ENCODE results near the gene CORO7. TPM values are rescaled to one million over a fixed set of nuclear protein-coding genes. Genes with fewer than 3 reads are reported as not detected.

CORO7 gene
- total RNA-seq, 1 donor from 2014 or later: 25.7 TPM

- DNase-seq (ENCODE audit: low spot score, unreplicated experiment): no peak
- peak overlapping the region; percentile 95 for H3K27ac Mint-ChIP-seq
- TF ChIP-seq CTCF (IDR thresholded peaks at IDR 0.05; ENCODE audit: unreplicated experiment): no peak
- H3K4me1 Mint-ChIP-seq (ENCODE audit: low read depth): peaks cover 16% of the 10 kb centered on the region
- no peaks in the 10 kb centered on the region for H3K9me3 Mint-ChIP-seq (ENCODE audit: low read depth)
- no peaks in the 10 kb centered on the region for H3K27me3 Mint-ChIP-seq
- H3K4me3 Mint-ChIP-seq (ENCODE audit: low read depth): peak overlapping the region; percentile 98
- peaks cover 7% of the 10 kb centered on the region for H3K36me3 Mint-ChIP-seq (ENCODE audit: insufficient read depth)
Observed at GRCh38 chr16:4426021-4426684, 9.8 kb upstream of the CORO7 start.

DNA sequence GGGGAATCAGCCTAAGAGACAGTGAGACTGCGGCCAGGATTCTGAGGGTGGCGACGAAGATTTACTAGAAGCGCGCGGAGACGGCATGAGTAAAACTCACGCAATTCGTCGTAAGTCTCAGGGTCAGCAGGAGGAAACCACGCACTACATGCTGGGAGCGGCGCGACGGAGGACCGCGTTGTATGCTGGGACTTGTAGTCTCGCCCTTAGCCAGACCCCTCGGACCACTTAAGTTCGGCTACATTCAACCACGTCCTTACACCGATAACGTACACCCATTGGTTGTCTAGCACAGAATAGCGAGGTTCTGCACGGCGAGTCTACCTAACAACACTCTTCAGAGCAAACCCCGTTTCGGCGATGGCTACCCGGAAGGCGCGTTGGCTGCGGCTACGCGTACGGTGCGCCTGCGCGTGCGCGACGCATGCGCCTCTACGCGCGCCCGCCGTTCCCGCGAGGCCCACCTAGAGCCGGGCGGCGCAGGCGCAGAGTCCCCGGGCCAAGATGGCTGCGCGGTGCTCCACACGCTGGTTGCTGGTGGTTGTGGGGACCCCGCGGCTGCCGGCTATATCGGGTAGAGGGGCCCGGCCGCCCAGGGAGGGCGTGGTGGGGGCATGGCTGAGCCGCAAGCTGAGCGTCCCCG lies 9.1 kb upstream of the CORO7 start, which contains the start of gene DNAJA3:
Gene DNAJA3, plus strand, starts transcription at position 491 of the 643 bp plus-strand sequence. Its CDS starts 14 bp downstream, at position 505.
- peak within 1 kb of the TSS; percentile 98 for H3K4me3 Mint-ChIP-seq (ENCODE audit: low read depth)
- DNase-seq (ENCODE audit: low spot score, unreplicated experiment): peak; percentile 84
- peaks cover 6% of the 10 kb centered on the region for H3K36me3 Mint-ChIP-seq (ENCODE audit: insufficient read depth)
- no peak for TF ChIP-seq CTCF (IDR thresholded peaks at IDR 0.05; ENCODE audit: unreplicated experiment)
- H3K27ac Mint-ChIP-seq: peak within 1 kb of the TSS; percentile 98
- H3K27me3 Mint-ChIP-seq: no peaks in the 10 kb centered on the region
- H3K4me1 Mint-ChIP-seq (ENCODE audit: low read depth): peaks cover 16% of the 10 kb centered on the region
- H3K9me3 Mint-ChIP-seq (ENCODE audit: low read depth): no peaks in the 10 kb centered on the region

DNA sequence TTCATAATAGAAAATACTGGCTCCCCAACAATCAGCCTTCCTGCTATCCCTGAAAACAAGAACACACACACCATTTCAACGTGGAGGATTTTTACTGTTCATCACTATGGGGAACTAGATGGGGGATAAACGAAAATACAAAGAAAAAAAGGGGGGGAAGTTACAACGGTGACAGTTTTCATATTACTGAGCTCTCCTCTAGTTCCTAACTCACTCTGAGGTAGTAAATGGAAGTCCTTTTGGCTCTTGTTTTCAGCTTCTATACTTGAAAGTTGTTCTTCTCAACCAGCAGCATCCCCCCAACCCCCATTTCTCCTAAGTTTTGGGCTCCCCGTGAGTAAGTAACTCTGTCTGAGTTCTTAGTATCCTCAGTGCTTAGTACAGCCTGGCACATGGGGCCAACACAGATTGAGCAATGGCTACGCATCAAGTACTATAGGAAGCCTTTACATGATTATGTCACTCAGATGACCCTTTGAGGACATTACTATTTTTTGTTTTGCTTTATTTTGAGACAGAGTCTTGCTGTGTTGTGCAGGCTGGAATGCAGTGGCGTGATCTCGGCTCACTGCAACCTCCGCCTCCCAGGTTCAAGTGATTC lies 4.2 kb upstream of the CORO7 start:
- no peak for DNase-seq (ENCODE audit: low spot score, unreplicated experiment)
- H3K9me3 Mint-ChIP-seq (ENCODE audit: low read depth): no peaks in the 10 kb centered on the region
- peaks cover 7% of the 10 kb centered on the region for H3K27me3 Mint-ChIP-seq
- no peak for TF ChIP-seq CTCF (IDR thresholded peaks at IDR 0.05; ENCODE audit: unreplicated experiment)
- H3K36me3 Mint-ChIP-seq (ENCODE audit: insufficient read depth): no peaks in the 10 kb centered on the region
- no peak overlapping the region for H3K27ac Mint-ChIP-seq
- H3K4me3 Mint-ChIP-seq (ENCODE audit: low read depth): no peak overlapping the region
- H3K4me1 Mint-ChIP-seq (ENCODE audit: low read depth): peaks cover 3% of the 10 kb centered on the region

DNA sequence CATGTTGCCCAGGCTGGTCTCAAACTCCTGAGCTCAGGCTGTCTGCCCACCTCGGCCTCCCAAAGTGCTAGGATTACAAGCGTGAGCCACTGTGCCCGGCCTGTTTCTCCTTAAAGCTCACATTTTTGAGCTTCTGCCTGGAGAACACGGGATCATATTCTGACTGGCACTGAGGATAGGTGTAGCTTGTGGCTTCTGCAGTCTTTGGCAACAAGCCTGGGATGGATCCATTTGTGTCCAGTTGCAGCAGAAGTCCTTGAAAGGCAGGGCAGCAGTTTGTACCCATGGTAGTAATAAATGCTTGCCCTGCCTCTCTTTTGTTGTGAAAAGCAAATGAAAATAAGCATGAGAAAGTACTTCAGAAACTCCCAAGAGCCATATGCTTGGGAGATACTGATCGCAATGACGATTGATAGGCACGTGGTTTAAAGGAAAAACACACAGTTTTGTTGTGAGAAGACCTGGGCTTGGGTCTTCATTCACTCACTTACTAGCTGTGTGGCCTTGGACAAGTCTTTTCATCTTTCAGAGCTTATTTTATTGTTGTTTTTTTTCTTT lies 3.1 kb upstream of the CORO7 start:
- no peaks in the 10 kb centered on the region for H3K36me3 Mint-ChIP-seq (ENCODE audit: insufficient read depth)
- H3K4me1 Mint-ChIP-seq (ENCODE audit: low read depth): peaks cover 7% of the 10 kb centered on the region
- DNase-seq (ENCODE audit: low spot score, unreplicated experiment): no peak
- no peaks in the 10 kb centered on the region for H3K9me3 Mint-ChIP-seq (ENCODE audit: low read depth)
- H3K4me3 Mint-ChIP-seq (ENCODE audit: low read depth): no peak overlapping the region
- peaks cover 11% of the 10 kb centered on the region for H3K27me3 Mint-ChIP-seq
- no peak for TF ChIP-seq CTCF (IDR thresholded peaks at IDR 0.05; ENCODE audit: unreplicated experiment)
- no peak overlapping the region for H3K27ac Mint-ChIP-seq

DNA sequence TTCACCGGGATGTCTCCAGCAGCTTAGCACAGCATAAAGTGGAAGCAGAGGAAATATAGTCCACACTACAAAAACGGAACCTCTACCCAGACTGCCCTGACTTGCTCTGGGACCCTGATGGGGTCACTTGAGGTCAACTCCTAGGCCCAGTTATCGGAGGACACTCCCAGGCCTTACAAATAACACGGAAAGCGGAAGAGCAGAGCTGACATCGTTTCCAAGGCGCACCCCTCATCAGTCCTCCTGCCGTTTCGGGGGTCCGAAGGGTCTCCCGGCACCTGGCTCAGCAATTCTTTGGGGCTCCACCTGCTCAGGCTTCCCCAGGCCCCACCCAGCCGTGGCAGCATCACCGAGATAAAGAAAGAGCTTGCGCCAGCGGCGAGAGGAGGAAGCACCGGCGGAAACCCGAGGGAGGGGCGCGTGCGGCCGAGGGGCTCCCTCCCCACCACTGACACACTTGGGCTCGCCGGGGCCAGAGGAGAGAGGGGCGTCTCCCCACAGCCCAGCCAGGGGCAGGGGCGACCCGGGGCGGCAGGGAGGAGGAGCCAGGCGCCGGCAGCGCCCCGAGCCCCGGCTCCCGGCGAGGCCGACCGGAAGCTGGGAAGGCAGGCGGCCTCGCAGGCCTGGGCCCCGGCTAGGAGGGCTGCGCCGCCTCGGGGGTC lies 727 bp downstream of the CORO7 start:
- no peak for DNase-seq (ENCODE audit: low spot score, unreplicated experiment)
- H3K36me3 Mint-ChIP-seq (ENCODE audit: insufficient read depth): no peaks in the 10 kb centered on the region
- TF ChIP-seq CTCF (IDR thresholded peaks at IDR 0.05; ENCODE audit: unreplicated experiment): no peak
- no peaks in the 10 kb centered on the region for H3K9me3 Mint-ChIP-seq (ENCODE audit: low read depth)
- peaks cover 9% of the 10 kb centered on the region for H3K4me1 Mint-ChIP-seq (ENCODE audit: low read depth)
- peak overlapping the region; percentile 53 for H3K27ac Mint-ChIP-seq
- H3K4me3 Mint-ChIP-seq (ENCODE audit: low read depth): peak overlapping the region; percentile 80
- H3K27me3 Mint-ChIP-seq: peaks cover 11% of the 10 kb centered on the region

Measured in progenitor cell of endocrine pancreas (in vitro differentiated cells).